ENCODE data around the gene TMEM213. TPM values are rescaled to one million over a fixed set of nuclear protein-coding genes. Genes with fewer than 3 reads are reported as not detected.
A peak's percentile ranks its signal among the peaks of the same experiment; 100 is the strongest.

Gene TMEM213
- total and polyA plus RNA-seq, 2 donors (not counting 1 experiment from before 2014, with no cell fraction given) = not detected

- H4K20me1 ChIP-seq (ENCODE audit: control insufficient read depth, extremely low read depth, insufficient read depth, low read length) = no peaks in the 10 kb centered on the region
- H3K27me3 ChIP-seq (ENCODE audit: control insufficient read depth, insufficient read depth, low read length) = no peaks in the 10 kb centered on the region
- H3K9me3 ChIP-seq (ENCODE audit: control insufficient read depth, insufficient read depth, low read depth, low read length) = no peaks in the 10 kb centered on the region
- no peaks in the 10 kb centered on the region for H3K4me1 ChIP-seq (ENCODE audit: control insufficient read depth, extremely low read depth, insufficient read depth, low read length)
- no peak overlapping the region for H3K4me3 ChIP-seq (replicated peaks in 1 of 4; ENCODE audit: control extremely low read depth in 1 of 4, insufficient read depth in 1 of 4, low read depth in 3 of 4, low read length in 4 of 4)
- no peak for TF ChIP-seq EZH2 (IDR thresholded peaks at IDR 0.05; ENCODE audit: low read length, missing control alignments)
- TF ChIP-seq, protein P1, sequence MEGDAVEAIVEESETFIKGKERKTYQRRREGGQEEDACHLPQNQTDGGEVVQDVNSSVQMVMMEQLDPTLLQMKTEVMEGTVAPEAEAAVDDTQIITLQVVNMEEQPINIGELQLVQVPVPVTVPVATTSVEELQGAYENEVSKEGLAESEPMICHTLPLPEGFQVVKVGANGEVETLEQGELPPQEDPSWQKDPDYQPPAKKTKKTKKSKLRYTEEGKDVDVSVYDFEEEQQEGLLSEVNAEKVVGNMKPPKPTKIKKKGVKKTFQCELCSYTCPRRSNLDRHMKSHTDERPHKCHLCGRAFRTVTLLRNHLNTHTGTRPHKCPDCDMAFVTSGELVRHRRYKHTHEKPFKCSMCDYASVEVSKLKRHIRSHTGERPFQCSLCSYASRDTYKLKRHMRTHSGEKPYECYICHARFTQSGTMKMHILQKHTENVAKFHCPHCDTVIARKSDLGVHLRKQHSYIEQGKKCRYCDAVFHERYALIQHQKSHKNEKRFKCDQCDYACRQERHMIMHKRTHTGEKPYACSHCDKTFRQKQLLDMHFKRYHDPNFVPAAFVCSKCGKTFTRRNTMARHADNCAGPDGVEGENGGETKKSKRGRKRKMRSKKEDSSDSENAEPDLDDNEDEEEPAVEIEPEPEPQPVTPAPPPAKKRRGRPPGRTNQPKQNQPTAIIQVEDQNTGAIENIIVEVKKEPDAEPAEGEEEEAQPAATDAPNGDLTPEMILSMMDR (conservative IDR thresholded peaks at IDR 0.05 in 1 of 2, IDR thresholded peaks at IDR 0.05 in 1 of 2; ENCODE audit: low read depth in 1 of 2, low read length in 2 of 2) = peak; percentile 17 to 36
- H2AFZ ChIP-seq (ENCODE audit: low read length) = no peak overlapping the region
- DNase-seq (ENCODE audit: low read depth in 2 of 2) = no peak
- H3K79me2 ChIP-seq (ENCODE audit: control insufficient read depth, insufficient read depth, low read length) = no peaks in the 10 kb centered on the region
- H3K9ac ChIP-seq (ENCODE audit: insufficient read depth, low read length) = no peak overlapping the region
- H3K27ac ChIP-seq (ENCODE audit: insufficient read depth, low read length) = no peak overlapping the region
- no peaks in the 10 kb centered on the region for H3K36me3 ChIP-seq (ENCODE audit: control insufficient read depth, insufficient read depth, low read length)
- H3K4me2 ChIP-seq (ENCODE audit: extremely low read depth, insufficient read depth, low read length) = no peak overlapping the region
These were observed 68.0 kb downstream of the TMEM213 start for GRCh38 chr7:138865843-138866242.

- Histone ChIP-seq H3K4me3 (replicated peaks in 1 of 4; ENCODE audit: control extremely low read depth in 1 of 4, insufficient read depth in 1 of 4, low read depth in 3 of 4, low read length in 4 of 4) (no peak overlapping the region), H2AFZ (ENCODE audit: low read length) (no peak overlapping the region), H3K36me3 (ENCODE audit: control insufficient read depth, insufficient read depth, low read length) (no peaks in the 10 kb centered on the region), H3K79me2 (ENCODE audit: control insufficient read depth, insufficient read depth, low read length) (no peaks in the 10 kb centered on the region), H3K4me2 (ENCODE audit: extremely low read depth, insufficient read depth, low read length) (no peak overlapping the region), H3K27me3 (ENCODE audit: control insufficient read depth, insufficient read depth, low read length) (no peaks in the 10 kb centered on the region), H3K27ac (ENCODE audit: insufficient read depth, low read length) (no peak overlapping the region), H4K20me1 (ENCODE audit: control insufficient read depth, extremely low read depth, insufficient read depth, low read length) (no peaks in the 10 kb centered on the region), H3K9me3 (ENCODE audit: control insufficient read depth, insufficient read depth, low read depth, low read length) (no peaks in the 10 kb centered on the region), H3K4me1 (ENCODE audit: control insufficient read depth, extremely low read depth, insufficient read depth, low read length) (no peaks in the 10 kb centered on the region), H3K9ac (ENCODE audit: insufficient read depth, low read length) (no peak overlapping the region)
- no peak for DNase-seq (ENCODE audit: low read depth in 2 of 2)
- TF ChIP-seq, protein P1 (conservative IDR thresholded peaks at IDR 0.05 in 1 of 2, IDR thresholded peaks at IDR 0.05 in 1 of 2; ENCODE audit: low read depth in 1 of 2, low read length in 2 of 2) = no peak
- no peak for TF ChIP-seq EZH2 (IDR thresholded peaks at IDR 0.05; ENCODE audit: low read length, missing control alignments)
These were observed 68.6 kb downstream of the TMEM213 start for GRCh38 chr7:138866353-138866752.

GRCh38 chr7:138867744-138868143 is 70.0 kb downstream of the TMEM213 start:
- H3K4me2 ChIP-seq (ENCODE audit: extremely low read depth, insufficient read depth, low read length) = no peak overlapping the region
- H4K20me1 ChIP-seq (ENCODE audit: control insufficient read depth, extremely low read depth, insufficient read depth, low read length) = no peaks in the 10 kb centered on the region
- H3K4me3 ChIP-seq (replicated peaks in 1 of 4; ENCODE audit: control extremely low read depth in 1 of 4, insufficient read depth in 1 of 4, low read depth in 3 of 4, low read length in 4 of 4) = no peak overlapping the region
- no peaks in the 10 kb centered on the region for H3K27me3 ChIP-seq (ENCODE audit: control insufficient read depth, insufficient read depth, low read length)
- TF ChIP-seq EZH2 (IDR thresholded peaks at IDR 0.05; ENCODE audit: low read length, missing control alignments) = no peak
- TF ChIP-seq, protein P1 (conservative IDR thresholded peaks at IDR 0.05 in 1 of 2, IDR thresholded peaks at IDR 0.05 in 1 of 2; ENCODE audit: low read depth in 1 of 2, low read length in 2 of 2) = no peak
- no peaks in the 10 kb centered on the region for H3K36me3 ChIP-seq (ENCODE audit: control insufficient read depth, insufficient read depth, low read length)
- H3K79me2 ChIP-seq (ENCODE audit: control insufficient read depth, insufficient read depth, low read length) = no peaks in the 10 kb centered on the region
- H3K27ac ChIP-seq (ENCODE audit: insufficient read depth, low read length) = no peak overlapping the region
- H2AFZ ChIP-seq (ENCODE audit: low read length) = no peak overlapping the region
- no peaks in the 10 kb centered on the region for H3K4me1 ChIP-seq (ENCODE audit: control insufficient read depth, extremely low read depth, insufficient read depth, low read length)
- H3K9me3 ChIP-seq (ENCODE audit: control insufficient read depth, insufficient read depth, low read depth, low read length) = no peaks in the 10 kb centered on the region
- DNase-seq (ENCODE audit: low read depth in 2 of 2) = no peak
- no peak overlapping the region for H3K9ac ChIP-seq (ENCODE audit: insufficient read depth, low read length)
